Gastroesophageal sphincter (tissue), 4 donors: ENCODE measurements around the gene TELO2. TPM values are rescaled to one million over a fixed set of nuclear protein-coding genes. Genes with fewer than 3 reads are reported as not detected.

ENCODE experiments used
- ATAC-seq: fragments of 150-250 bp; one replicate; pipeline ENCODE4 v1.9.1; 2016; ENCODE audit warnings: mild to moderate bottlenecking, moderate library complexity
- H3K27ac ChIP-seq, 4 donors: fragments of 200-600 bp; sonication (generic) in 3 of 4; 1 replicate in 3 of 4; 2 replicates in 1 of 4; pipeline ENCODE4 v1.5.1; 2016 to 2019
- H3K27me3 ChIP-seq: fragments of 200-600 bp; sonication (generic); one replicate; pipeline ENCODE4 v1.5.1; 2019
- H3K36me3 ChIP-seq, 2 donors: fragments of 200-600 bp; sonication (generic); one replicate each; pipeline ENCODE4 v1.5.1; 2019; ENCODE audit warnings: control low read depth in 1 of 2
- H3K4me1 ChIP-seq, 3 donors: fragments of 200-600 bp; sonication (generic); 1 replicate in 2 of 3; 2 replicates in 1 of 3; pipeline ENCODE4 v1.5.1; 2016 to 2019; ENCODE audit warnings: control low read depth in 2 of 3
- H3K4me3 ChIP-seq, 2 donors: fragments of 200-600 bp; sonication (generic); one replicate each; pipeline ENCODE4 v1.5.1; 2019; ENCODE audit warnings: mild to moderate bottlenecking in 1 of 2, moderate library complexity in 1 of 2
- H3K9me3 ChIP-seq, 3 donors: fragments of 200-600 bp; sonication (generic); one replicate each; pipeline ENCODE4 v1.5.1; 2017 to 2019; ENCODE audit warnings: control low read depth in 2 of 3
- EP300 ChIP-seq: sonication (generic); formaldehyde crosslinking; IDR thresholded peaks from one replicate; pipeline ENCODE4 v1.6.1; 2017; ENCODE audit warnings: antibody characterized with exemption, mild to moderate bottlenecking
- POLR2A ChIP-seq, 2 donors: fragments of 450-650 bp; IDR thresholded peaks; one replicate each; pipeline ENCODE4 v1.6.1; 2017; ENCODE audit warnings: antibody characterized with exemption in 2 of 2, mild to moderate bottlenecking in 2 of 2, moderate library complexity in 1 of 2
- POLR2AphosphoS5 ChIP-seq: sonication (generic); formaldehyde crosslinking; IDR thresholded peaks from one replicate; pipeline ENCODE4 v1.6.1; 2017; ENCODE audit warnings: antibody characterized with exemption
- WGBS, 2 donors: methylation state at CpG; one replicate each; pipeline ENCODE4 v1.1.5; 2018; ENCODE audit warnings: low coverage in 1 of 2; 5-methylcytosine and 5-hydroxymethylcytosine counted together
- total RNA-seq, 4 donors: library from RNA; depleted of rRNA; stranded (reverse); fragments of >200 nt; gene quantifications; one replicate each; pipeline ENCODE4 v1.1.0, GENCODE V29; 2016
- TF ChIP-seq, protein P1 (sequence below), 4 experiments: fragments of 200-600 bp in 2 of 4; fragments of 450-650 bp in 2 of 4; sonication (generic) in 1 of 4; IDR thresholded peaks; one replicate each; pipeline ENCODE4 v1.5.1; 2017 to 2019; ENCODE audit warnings: antibody characterized with exemption in 4 of 4, mild to moderate bottlenecking in 2 of 4, moderate library complexity in 2 of 4

TELO2 gene
- total RNA-seq, 4 donors from 2014 or later: 10.9 to 33.9 (median 20.8) TPM

GRCh38 chr16:1450218-1450617 lies 42.9 kb upstream of the TELO2 start:
- H3K4me3 ChIP-seq: no peak overlapping the region

DNA sequence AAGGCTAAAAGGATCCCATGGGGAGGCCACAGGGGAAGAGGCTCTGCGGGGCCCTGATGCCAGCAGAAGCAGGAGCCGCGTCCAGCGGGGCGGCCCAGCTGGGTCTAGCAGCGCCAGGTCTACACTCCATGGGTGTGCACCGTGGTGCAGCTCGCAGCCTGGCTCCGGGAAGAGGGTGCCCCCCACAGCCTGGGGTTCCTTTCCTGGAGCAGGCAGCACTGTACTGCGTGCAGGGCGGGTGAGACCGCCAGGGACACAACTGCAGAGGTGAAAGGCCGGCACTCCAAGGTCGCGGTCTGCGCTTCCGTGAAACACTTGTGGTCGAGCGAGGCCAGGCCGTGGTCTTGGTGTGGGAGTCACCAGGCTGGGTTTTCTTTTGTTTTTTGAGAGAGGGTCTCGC lies 42.3 kb upstream of the TELO2 start:
- Histone ChIP-seq H3K36me3 (peaks cover 0 to 100% of the 10 kb centered on the region in 2 donors), H3K9me3 (no peaks in the 10 kb centered on the region), H3K4me3 (no peak overlapping the region), H3K27me3 (no peaks in the 10 kb centered on the region), H3K27ac (no peak overlapping the region), H3K4me1 (no peaks in the 10 kb centered on the region)
- no peak for ATAC-seq
- 100% methylated on average over 1 of the region's 21 CpGs; no CpG with 5 or more reads in 1 of the 2 donors for WGBS, 2 donors
- TF ChIP-seq POLR2A (IDR thresholded peaks at IDR 0.05) (no peak), EP300 (no peak), POLR2AphosphoS5 (no peak)
- TF ChIP-seq, protein P1, sequence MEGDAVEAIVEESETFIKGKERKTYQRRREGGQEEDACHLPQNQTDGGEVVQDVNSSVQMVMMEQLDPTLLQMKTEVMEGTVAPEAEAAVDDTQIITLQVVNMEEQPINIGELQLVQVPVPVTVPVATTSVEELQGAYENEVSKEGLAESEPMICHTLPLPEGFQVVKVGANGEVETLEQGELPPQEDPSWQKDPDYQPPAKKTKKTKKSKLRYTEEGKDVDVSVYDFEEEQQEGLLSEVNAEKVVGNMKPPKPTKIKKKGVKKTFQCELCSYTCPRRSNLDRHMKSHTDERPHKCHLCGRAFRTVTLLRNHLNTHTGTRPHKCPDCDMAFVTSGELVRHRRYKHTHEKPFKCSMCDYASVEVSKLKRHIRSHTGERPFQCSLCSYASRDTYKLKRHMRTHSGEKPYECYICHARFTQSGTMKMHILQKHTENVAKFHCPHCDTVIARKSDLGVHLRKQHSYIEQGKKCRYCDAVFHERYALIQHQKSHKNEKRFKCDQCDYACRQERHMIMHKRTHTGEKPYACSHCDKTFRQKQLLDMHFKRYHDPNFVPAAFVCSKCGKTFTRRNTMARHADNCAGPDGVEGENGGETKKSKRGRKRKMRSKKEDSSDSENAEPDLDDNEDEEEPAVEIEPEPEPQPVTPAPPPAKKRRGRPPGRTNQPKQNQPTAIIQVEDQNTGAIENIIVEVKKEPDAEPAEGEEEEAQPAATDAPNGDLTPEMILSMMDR (IDR thresholded peaks at IDR 0.05): no peak

More at GRCh38 chr16:1450218-1450617, 42.9 kb upstream of the TELO2 start:
- H3K9me3 ChIP-seq: no peaks in the 10 kb centered on the region
- peaks cover 0 to 100% of the 10 kb centered on the region in 2 donors for H3K36me3 ChIP-seq
- no peak overlapping the region for H3K27ac ChIP-seq
- no peak for ATAC-seq
- TF ChIP-seq, protein P1 (IDR thresholded peaks at IDR 0.05): no peak
- TF ChIP-seq EP300 (no peak), POLR2A (IDR thresholded peaks at IDR 0.05) (no peak), POLR2AphosphoS5 (no peak)
- no peaks in the 10 kb centered on the region for H3K27me3 ChIP-seq
- 100% methylated on average over 3 of the region's 29 CpGs; no CpG with 5 or more reads in 1 of the 2 donors for WGBS, 2 donors
- no peaks in the 10 kb centered on the region for H3K4me1 ChIP-seq

DNA sequence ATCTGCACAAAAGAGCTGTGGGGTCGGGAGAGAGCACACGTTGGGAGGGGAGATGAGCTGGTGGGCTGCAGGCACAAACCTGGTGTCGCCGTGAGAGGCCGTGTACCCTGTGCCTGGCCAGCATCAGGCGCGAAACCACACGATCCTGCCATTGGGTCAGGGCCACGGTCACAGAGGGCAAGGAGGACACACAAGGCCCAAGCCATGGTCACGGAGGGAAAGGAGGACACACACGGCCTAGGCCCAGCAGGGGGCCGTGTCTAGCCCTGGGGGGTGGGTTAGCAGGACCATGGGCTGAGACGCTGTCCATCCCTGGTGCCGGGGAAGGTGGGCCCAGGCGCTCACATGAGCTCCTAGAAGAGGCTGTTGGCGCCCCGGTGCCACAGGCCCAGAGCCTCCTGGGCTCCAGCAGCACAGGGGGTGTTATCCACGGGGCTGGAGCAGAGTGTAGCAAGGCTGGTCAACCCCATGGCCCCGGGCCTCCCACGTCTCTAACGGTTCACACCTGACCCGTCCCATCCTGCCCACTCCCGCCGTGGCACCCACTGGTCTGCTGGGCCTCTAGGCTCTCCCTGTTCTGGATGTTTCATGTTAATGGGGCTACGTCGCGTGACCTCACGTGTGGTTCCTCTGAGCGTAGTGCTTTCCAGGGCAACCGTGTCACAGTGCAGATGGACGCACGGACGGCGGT lies 41.3 kb upstream of the TELO2 start:
- no peak for ATAC-seq
- H3K27ac ChIP-seq: no peak overlapping the region
- H3K4me3 ChIP-seq: no peak overlapping the region
- TF ChIP-seq EP300 (no peak), POLR2A (IDR thresholded peaks at IDR 0.05) (no peak), POLR2AphosphoS5 (no peak)
- TF ChIP-seq, protein P1 (IDR thresholded peaks at IDR 0.05): no peak
- peaks cover 0 to 100% of the 10 kb centered on the region in 2 donors for H3K36me3 ChIP-seq
- 90 to 91% methylated on average over 7 to 10 of the region's 34 CpGs for WGBS, 2 donors
- no peaks in the 10 kb centered on the region for H3K4me1 ChIP-seq
- no peaks in the 10 kb centered on the region for H3K9me3 ChIP-seq
- H3K27me3 ChIP-seq: no peaks in the 10 kb centered on the region

DNA sequence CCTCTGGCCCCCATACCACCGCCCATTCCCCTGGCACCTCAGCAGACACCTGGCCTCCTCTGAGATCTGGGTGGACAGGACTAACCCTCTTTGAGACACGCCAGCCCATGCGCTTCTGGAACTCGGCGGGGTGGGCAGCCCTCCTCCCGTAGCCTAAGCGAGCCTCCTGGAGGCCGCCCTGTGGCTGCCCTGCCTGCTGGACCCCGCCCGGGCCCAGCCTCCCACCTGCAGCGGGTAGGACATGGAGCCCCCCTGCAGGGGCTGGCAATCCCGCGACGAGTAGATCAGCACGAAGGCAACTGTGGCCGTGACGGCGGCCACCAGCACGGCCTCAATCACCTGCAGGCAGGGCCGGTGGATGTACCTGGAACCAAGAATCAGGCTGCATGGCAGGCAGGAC lies 40.6 kb upstream of the TELO2 start:
- H3K36me3 ChIP-seq: peaks cover 0 to 100% of the 10 kb centered on the region in 2 donors
- H3K4me3 ChIP-seq: no peak overlapping the region

More for the DNA sequence above, 40.6 kb upstream of the TELO2 start:
- TF ChIP-seq EP300 (no peak), POLR2A (IDR thresholded peaks at IDR 0.05) (no peak), POLR2AphosphoS5 (no peak)
- TF ChIP-seq, protein P1 (IDR thresholded peaks at IDR 0.05): no peak
- ATAC-seq: no peak
- H3K4me1 ChIP-seq: no peaks in the 10 kb centered on the region
- WGBS, 2 donors: no CpG with 5 or more reads among the region's 20 CpGs
- no peak overlapping the region for H3K27ac ChIP-seq
- H3K27me3 ChIP-seq: no peaks in the 10 kb centered on the region
- no peaks in the 10 kb centered on the region for H3K9me3 ChIP-seq
